ENCODE data around the gene CCDC24.

DNA sequence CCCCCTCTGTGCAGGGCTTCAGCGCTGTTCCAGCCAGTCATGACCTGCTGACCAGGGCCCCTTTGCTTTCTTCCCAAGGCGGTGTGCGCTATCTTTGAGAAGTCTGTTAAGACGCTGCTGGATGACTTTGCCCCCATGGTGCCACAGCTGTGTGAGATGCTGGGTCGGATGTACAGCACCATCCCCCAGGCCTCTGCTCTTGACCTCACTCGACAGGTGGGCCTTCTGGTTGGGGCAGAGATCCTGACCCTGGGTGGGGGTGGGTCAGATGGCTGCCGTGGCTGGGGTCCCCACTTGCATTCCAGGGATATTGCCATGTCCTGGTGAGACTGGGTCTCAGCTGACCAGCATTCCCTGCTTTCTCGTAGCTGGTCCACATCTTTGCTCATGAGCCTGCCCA is 30.6 kb upstream of the CCDC24 start:
- TF ChIP-seq, protein P1, sequence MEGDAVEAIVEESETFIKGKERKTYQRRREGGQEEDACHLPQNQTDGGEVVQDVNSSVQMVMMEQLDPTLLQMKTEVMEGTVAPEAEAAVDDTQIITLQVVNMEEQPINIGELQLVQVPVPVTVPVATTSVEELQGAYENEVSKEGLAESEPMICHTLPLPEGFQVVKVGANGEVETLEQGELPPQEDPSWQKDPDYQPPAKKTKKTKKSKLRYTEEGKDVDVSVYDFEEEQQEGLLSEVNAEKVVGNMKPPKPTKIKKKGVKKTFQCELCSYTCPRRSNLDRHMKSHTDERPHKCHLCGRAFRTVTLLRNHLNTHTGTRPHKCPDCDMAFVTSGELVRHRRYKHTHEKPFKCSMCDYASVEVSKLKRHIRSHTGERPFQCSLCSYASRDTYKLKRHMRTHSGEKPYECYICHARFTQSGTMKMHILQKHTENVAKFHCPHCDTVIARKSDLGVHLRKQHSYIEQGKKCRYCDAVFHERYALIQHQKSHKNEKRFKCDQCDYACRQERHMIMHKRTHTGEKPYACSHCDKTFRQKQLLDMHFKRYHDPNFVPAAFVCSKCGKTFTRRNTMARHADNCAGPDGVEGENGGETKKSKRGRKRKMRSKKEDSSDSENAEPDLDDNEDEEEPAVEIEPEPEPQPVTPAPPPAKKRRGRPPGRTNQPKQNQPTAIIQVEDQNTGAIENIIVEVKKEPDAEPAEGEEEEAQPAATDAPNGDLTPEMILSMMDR (IDR thresholded peaks at IDR 0.05; ENCODE audit: low read length), result no peak
- no peak for TF ChIP-seq EZH2 (IDR thresholded peaks at IDR 0.05; ENCODE audit: borderline replicate concordance, low read length)
